MV-4-11 (cell line): Measurements from ENCODE around the gene ZNF146.
"Not testable (repeated sequence)": the region's sequence is repeated elsewhere in the genome, so short reads cannot be mapped to it uniquely, and the experiment has no call there.

ENCODE experiments used
- DNase-seq: peaks from one replicate; lab custom pipeline; 2025; lab: John Stamatoyannopoulos, UW

Gene ZNF146

DNA sequence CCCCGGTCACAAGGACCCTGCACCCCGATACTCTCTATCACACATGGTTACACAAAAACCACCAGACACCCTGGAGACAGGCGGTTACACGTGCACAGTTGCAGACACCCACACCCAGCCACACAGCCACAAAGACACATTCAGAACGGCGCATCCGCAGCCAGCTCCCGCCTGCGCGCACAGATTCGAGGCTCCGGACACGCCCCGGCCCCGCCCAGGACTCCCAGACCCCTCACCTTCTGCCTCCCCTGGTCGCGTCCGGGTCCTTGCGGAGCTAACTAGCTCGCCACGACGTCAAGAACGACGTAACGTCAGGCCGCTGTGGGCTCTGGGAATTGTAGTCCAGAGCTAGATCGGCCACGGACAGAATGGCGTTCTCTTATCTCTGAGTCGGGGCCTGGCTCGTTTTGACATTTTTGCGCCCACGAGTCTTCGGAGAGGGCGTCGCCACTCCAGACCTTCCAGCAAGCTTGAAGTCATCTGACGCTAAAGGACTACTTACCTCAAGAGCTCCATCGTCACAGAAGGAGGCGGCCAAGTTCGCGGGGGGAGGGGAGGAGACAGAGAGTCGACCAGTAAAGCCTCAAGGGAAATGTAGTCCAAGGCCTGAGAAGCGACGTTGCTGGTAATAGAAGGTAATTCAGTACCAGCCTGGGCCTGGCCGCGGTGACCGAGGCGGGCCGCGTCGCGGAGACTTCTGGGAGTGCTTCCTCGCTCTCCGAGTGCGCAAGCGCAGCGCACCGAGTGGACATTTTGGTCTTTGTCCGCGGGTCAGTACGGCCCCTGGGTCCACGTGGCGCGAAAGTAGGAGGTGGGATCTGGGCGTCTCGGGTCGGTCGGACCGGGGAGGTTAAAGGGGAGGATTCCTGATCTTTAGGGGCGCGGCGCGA, at the start of gene ZNF146, which contains the start of gene ZNF565:
ZNF146 (plus strand) TSS at position 721 of the 890 bp plus-strand sequence. CDS start 21,335 bp downstream, outside the sequence.
ZNF565 (minus strand) TSS at position 280 of the 890 bp plus-strand sequence. CDS start 12,680 bp downstream, outside the sequence.
- DNase-seq: peak; percentile 99

DNA sequence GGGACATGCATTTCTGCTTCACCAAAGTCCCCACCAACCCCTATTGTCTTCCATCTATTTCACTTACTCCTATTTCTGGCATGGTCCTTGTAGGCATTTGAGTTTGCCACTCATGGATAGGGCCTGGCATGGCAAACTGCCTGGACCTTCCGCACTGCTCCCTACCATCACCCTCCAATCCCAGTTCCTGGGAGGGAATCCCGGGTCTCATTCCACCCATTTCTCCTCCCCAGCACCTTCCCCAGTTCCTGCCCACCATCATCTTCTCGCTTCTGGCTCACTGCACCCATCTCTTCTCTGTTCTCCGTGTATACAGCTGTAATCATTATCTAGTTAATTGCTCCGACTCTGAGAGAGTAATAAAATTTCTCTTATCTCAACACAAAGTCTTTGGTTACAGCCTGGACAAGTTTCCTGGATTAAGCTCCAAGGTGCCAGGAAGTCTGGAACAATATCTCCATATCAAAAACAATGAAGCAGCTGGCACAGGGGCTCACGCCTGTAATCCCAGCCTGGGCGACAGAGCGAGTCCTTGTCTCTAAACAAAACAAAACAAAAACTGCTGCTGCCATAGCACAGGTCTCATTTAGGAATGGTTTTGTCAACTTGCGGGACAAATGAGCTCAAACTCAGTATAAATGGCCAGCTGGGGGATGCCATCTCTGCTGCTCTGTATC, 45.7 kb upstream of the ZNF146 start:
- no peak for DNase-seq

DNA sequence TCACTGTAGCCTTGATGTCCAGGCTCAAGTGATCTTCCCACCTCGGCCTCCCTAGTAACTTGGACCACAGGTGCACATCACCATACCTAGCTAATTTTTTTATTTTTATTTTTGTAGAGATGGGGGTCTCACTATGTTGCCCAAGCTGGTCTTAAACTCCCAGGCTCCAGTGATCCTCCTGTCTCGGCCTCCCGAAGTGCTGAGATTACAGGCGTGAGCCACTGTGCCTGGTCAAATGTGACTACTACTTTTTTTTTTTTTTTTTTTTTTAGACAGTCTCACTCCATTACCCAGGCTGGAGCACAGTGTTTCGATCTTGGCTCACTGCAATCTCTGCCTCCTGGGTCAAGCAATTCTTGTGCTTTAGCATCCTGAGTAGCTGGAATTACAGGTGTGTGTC, 42.1 kb upstream of the ZNF146 start:
- no peak for DNase-seq

DNA sequence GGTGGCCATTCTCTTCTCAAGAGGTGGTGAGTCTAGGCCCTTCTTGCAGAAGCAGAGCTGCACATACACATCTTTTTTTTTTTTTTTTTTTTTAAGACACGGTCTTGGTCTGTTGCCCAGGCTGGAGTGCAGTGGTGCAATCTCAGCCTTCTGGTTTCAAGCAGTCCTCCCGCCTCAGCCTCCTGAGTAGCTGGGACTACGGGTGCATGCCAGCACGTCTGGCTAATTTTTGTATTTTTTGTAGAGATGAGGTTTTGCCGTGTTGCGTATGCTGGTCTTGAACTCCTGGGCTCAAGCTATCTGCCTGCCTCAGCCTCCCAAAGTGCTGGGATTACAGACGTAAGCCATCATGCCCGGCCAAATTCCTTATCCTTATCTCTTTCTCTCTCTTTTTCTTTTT, 41.1 kb upstream of the ZNF146 start:
- DNase-seq: not testable (repeated sequence)

DNA sequence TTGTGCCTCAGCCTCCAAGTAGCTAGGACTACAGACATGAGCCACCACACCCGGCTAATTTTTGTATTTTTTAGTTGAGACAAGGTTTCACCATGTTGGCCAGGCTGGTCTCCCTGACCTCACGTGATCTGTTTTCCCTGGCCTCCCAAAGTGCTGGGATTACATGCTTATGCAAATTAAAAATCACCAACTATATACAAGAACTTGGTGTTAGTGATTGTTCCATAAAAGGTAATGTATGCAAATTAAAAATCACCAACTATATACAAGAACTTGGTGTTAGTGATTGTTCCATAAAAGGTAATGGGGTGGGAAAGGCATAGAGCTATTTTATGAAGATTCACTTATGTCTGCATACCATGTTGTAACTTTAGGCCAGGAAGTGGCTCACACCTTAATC, 35.8 kb upstream of the ZNF146 start:
- not testable (repeated sequence) for DNase-seq

DNA sequence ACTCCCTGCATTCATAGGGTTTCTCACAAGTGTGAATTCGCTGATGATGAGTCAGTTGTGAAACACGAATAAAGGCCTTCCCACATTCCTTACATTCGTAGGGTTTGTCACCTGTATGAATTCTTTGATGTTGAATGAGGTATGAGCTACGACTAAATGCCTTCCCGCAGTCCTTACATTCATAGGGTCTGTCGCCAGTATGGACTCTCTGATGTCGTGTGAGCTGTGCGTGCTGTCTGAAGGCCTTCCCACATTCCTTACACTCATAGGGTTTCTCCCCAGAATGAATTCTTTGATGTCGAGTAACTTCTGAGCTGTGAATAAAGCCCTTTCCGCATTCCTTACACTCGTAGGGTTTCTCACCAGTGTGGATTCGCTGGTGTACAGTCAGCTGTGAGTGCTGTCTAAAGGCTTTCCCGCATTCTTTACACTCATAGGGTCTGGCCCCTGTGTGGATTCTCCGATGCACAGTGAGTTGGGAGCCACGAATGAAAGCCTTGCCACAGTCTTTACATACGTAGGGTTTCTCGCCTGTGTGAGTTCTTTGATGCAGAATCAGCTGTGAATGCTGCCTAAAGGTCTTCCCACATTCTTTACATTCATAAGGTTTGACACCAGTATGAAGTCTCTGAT, 32.2 kb upstream of the ZNF146 start:
- DNase-seq: no peak

DNA sequence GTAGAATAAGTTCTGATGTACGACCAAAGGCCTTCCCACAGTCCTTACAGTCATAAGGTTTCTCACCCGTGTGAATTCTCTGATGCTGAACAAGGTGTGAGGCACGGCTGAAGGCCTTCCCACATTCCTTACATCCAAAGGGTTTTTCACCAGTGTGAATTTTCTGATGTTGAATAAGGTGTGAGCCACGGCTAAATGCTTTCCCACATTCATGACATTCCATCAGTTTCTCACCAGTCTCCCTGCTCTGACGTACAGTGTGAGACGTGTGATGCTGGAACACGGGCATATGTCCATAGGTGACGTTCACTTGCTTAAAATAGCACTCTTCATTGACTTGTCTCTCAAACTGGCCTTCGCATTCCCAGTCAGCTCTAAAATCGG, 31.7 kb upstream of the ZNF146 start:
- DNase-seq: no peak

DNA sequence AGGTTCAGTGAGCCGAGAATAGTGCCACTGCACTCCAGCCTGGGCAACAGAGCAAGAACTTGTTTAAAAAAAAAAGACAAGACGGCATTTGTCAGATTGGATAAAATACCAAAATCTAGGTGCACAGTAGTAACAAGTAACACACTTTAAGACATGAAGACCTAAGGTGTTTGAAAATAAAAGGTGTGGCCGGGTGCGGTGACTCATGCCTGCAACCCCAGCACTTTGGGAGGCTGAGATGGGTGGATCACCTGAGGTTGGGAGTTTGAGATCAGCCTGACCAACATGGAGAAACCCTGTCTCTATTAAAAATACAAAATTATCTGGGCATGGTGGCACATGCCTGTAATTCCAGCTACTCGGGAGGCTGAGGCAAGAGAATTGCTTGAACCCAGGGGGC, 28.2 kb upstream of the ZNF146 start:
- not testable (repeated sequence) for DNase-seq

DNA sequence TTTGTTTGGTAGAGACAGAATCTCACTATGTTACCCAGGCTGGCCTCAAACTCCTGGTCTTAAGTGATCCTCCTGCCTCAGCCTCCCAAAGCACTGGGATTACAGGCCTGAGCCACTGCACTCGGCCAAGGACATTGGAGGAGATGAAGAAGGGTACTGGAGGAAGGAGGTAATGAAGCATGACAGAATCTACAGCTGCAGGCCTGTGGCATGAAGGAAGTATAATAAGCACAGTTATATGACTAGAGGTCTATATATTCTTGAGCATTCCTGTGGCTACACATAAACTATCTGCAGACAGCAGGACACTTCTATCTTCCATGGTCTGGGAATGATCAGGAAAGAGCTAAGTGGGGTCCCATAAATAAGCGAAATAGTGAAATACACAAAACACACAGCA, 18.7 kb upstream of the ZNF146 start:
- no peak for DNase-seq

DNA sequence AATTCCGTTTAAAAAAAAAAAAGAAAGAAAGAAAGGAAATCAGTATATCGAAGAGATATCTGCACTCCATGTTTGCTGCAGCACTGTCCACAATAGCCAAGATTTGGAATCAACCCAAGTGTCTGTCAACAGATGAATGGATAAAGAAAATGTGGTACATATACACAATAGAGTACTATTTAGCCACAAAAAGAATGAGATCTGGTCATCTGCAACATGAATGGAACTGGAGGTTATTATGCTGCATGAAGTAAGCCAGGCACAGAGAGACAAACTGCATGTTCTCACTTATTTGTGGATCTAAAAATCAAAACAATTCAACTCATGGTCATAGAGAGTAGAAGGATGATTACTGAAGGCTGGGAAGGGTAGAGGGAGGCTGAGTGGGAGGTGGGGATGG, 16.8 kb upstream of the ZNF146 start:
- no peak for DNase-seq

DNA sequence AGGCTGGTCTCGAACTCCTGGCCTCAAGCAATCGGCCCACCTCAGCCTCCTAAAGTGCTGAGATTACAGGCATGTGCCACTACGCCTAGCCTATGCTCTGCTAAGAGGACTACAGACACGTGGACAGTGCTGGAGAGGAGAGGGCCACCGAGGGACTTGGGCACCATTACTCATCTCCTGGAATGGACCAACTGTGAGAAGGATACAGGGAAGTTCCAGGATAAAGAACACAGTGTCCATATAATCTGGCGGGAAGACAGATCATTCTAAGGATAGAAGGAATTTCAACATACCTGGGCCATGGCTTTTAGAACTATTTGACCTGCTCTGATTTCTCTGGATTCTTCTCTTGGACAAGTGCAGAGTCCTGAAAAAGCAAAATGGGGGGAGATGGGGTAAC, 13.2 kb upstream of the ZNF146 start:
- no peak for DNase-seq

DNA sequence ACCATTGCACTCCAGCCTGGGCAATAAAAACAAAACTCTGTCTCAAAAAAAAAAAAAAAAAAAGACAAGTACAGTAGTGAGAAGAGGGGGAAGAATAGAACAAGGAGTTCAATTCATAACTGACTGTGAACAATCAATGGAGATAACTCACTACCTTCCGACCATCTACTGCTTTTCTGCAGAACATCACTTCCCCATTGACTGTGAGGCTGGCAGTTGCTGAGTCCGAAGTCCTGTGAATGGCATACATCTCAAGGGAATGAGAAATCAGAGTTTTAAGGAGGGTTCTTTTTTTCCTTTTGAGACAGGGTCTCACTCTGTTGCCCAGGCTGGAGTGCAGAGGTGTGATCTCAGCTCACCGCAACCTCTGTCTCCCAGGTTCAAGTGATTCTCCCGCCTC, 11.6 kb upstream of the ZNF146 start:
- no peak for DNase-seq

DNA sequence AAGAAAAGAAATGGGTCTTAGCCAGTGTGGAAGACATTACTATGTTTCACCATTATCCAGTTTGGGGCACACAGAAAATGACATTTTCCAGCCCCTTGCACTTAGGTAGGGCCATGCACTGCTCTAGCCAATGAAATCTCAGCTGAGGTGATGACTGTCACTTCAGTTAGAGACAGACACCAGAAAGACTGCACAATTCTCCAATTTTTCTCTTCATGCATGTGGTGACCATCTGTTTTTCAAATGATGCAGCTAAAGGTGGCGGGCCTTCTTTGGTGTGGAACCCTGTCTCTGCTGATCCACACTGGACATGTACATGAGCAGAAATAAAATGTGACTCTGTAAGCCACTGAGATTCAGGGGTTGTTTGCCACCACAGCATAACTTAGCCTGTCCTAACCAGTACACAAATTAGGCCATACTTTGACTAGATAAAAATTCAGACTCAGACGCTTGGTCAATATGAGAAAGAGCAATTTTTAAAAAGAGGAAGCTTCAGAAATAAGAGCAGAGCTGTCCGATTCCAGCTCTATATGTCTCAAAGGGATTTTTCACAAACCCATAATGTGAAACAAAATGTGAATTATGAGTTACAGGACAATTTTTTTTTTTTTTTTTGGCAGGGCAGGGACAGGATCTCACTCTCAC, 7.2 kb upstream of the ZNF146 start:
- peak; percentile 82 for DNase-seq

DNA sequence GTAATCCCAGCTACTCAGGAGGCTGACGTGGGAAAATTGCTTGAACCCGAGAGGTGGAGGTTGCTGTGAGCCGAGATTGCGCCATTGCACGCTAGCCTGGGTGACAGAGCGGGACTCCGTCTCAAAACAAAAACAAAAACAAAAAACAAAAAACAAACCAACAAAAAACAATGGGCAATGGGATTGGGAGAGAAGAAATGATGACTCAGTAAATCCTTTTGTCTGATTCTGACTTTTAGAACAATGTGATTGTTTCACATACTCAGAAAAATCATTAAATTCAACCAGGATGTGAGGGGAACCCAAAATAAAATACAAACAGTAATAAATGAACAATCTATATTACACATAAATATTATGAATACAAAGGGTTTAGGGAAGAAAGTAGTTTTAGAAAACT, 5.5 kb upstream of the ZNF146 start:
- DNase-seq: no peak

DNA sequence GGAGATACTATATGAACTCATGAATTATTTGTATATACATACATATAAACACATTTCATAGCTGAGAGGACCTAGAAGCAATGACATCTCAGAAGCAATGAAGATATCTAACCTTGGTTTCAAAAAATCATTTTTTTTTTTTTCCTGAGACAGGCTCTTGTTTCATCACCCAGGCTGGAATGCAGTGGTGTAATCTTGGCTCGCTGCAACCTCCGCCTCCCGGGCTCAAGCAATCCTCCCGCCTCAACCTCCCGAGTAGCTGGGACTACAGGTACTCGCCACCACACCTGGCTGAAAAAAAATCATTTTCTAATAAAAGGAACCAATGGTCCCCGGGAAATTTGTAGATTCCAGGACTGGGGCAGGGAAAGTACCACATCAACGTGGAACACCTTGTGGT, 4.4 kb upstream of the ZNF146 start:
- DNase-seq: no peak

DNA sequence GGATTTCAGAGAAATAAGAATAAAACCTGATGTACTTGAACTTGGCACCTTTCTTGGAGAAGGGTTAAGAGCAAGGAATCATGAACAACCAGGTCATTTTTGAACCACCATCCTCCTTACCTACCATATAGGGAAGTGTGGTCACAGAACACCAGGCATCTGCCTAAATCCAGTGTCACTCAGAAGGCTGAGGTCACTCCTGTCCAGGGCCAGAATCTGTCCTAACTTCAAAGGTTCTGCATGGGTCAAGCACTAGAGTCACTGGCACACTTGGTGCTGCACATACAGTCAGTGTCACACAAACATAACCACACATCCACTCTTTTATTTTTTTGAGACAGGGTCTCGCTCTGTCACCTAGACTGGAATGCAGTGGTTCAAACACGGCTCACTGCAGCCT, 2.0 kb upstream of the ZNF146 start:
- no peak for DNase-seq

DNA sequence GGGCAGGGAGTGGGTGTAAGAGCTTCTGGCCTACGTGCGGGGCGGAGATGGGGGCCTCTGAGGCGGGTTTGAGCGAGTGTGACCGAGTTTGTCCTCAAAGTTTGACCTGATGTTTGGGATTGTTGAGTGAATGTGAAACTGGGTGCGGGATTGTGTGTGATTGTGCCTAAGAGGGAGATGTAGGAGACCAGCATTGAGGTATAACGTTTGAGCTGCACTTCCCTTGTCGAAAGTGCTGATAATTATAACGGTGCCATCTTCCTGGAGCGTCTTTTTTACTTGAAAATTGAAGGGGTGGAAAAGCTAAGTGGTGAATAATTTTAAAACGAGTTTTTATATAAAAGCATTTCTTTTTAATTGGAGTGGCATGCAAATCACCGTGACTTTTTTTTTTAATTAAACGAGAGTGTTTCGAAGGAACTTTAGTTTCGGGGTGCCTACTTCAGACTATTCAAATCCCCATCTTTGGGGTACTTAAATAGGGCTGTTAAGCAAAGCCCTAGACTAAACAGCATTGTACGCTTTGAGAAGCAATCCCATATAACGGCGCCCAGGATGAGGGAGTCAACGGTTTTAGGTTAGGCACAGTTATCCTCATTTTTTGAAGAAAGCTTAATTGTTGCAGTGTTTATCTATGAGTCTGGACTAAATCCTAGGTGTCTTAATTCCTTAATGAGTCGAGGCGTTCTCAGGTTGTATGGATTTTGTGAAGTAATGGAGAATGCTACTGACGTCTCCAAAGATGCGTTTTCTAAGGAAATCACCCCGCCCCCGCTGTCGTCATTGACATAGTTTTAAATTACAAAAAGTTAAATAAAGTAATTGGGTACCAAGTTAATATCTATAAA, 594 bp downstream of the ZNF146 start:
- DNase-seq: no peak

DNA sequence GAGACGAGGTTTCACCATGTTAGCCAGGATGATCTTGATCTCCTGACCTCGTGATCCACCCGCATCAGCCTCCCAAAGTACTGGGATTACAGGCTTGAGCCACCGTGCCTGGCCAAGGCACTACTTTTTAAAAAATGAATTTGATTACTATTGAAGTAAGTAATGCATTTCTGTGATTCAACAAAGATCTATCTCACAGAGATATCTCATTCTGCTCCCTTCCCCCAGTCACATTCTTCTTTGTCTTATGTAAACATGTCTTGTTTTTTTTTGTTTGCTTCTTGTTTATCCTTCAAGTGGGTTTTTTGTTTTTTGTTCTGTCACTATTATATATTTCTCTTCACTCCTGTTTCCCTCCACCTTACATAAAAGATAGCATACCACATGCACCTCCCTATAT, 6.6 kb downstream of the ZNF146 start:
- no peak for DNase-seq

DNA sequence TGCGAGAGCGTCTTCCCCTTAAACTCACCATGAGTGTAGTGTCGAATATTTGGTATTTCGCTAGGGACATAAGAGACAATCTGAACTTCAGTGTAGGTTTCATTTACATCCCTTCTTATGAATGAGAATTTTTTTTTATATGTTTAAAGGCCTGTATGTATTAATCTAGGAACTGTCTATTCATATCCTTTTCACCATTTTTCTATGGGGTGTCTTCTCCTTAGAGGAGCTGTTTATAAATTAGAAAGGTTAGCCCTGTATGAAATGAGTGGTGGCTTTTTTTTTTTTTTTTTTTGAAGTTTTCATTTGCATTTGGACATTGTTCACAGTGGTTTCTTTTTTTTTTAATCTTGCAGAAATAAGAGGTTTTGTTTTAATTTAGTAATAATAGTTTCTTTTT, 7.6 kb downstream of the ZNF146 start:
- DNase-seq: no peak

DNA sequence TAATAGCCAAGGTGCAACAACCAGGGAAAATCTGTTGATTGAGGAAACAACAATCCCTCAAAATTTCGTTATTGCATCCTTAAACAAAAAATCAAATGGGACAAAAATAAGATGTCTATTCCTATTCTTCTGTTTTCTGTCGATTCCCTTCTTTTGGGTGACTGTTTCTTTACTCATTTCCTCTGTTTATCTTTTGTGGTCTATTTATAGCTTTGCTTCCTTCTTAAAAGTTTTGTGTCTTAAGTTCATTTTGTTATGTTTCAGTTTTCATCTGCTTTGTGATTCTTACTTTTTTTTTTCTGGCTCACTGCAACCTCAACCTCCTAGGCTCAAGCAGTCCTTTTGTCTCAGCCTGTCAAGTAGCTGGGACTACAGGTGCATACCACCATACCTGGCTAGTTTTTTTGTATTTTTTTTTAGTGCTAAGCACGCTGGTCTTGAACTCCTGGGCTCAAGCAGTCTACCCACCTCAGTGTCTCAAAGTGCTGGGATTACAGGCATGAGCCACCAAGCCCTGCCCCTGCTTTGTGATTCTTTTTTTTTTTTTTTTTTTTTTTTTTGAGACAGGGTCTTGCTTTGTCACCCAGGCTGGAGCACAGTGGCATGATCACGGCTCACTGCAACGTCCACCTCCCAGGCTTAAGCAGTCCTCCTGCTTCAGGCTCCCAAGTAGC, 10.4 kb downstream of the ZNF146 start:
- peak; percentile 79 for DNase-seq

DNA sequence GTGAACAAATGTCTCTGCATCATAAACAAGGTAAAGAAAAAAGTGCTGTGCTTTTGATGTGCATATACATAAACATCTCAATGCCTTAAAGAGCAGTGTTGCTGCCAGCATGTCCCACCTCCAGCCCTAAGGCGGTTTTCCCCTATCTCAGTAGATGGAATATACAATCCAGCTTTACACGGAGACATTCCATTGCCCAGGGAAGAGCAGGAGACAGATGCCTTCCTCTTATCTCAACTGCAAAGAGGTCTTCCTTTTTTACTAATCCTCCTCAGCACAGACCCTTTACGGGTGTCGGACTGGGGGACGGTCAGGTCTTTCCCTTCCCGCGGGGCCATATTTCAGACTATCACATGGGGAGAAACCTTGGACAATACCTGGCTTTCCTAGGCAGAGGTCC, 18.7 kb downstream of the ZNF146 start:
- not testable (repeated sequence) for DNase-seq
